ENCODE measurements around the gene SDE2.

Gene SDE2

DNA sequence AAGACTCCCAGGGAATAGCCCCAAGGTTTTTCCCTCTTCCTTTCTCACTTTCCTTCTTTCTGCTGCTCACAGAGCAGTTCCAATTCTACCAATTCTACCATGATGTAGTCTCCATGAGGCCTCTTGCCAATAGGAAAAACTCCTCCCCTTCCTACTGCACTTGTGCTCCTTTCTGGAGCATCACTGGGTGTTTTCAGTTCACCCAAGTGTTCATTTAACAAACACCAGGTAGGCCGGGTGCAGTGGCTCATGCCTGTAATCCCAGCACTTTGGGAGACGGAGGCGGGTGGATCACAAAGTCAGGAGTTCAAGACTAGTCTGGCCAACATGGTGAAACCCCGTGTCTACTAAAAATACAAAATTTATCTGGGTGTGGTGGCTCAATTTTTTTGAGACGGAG is 36.8 kb upstream of the SDE2 start:
- TF ChIP-seq, protein P1, sequence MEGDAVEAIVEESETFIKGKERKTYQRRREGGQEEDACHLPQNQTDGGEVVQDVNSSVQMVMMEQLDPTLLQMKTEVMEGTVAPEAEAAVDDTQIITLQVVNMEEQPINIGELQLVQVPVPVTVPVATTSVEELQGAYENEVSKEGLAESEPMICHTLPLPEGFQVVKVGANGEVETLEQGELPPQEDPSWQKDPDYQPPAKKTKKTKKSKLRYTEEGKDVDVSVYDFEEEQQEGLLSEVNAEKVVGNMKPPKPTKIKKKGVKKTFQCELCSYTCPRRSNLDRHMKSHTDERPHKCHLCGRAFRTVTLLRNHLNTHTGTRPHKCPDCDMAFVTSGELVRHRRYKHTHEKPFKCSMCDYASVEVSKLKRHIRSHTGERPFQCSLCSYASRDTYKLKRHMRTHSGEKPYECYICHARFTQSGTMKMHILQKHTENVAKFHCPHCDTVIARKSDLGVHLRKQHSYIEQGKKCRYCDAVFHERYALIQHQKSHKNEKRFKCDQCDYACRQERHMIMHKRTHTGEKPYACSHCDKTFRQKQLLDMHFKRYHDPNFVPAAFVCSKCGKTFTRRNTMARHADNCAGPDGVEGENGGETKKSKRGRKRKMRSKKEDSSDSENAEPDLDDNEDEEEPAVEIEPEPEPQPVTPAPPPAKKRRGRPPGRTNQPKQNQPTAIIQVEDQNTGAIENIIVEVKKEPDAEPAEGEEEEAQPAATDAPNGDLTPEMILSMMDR (IDR thresholded peaks at IDR 0.05; ENCODE audit: low read depth, low read length): no peak
- no peak overlapping the region for H3K4me3 ChIP-seq (ENCODE audit: low read depth, low read length)

DNA sequence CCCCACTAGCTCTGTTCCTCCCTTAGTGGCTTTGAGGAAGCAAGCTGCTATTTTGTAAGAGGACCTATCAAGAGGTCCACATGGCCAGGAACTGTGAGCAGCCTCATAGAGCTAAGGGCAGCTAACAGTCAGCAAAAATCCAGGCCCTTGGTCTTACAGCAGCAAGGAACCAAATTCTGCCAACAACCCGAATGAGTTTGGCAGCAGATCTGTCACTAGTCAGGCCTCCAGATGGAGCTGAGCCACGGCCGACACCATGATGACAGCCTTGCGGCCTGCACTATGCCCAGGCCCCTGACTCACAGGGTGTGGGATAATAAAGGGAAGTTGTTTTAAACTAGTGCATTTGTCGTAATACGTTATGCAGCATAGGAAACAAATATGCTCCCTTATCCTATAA is 35.3 kb upstream of the SDE2 start:
- TF ChIP-seq, protein P1 (IDR thresholded peaks at IDR 0.05; ENCODE audit: low read depth, low read length): no peak
- H3K4me3 ChIP-seq (ENCODE audit: low read depth, low read length): no peak overlapping the region

DNA sequence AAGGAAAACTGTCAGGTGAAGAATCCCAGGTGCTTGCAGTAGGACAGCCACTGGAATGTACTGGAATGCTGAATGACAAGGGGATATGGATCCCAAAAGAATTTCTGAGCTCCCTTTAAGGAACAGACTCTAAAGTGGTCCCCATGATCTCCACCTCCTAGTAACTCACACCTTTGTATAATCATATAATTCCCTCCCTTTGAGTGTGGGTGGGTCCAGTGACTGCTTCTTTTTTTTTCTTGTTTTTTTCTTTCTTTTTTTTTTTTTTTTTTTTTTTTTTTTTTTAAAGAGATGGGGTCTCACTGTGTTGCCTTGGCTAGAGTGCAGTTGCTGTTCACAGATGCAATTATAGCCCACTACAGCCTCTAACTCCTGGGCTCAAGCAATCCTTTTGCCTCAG is 34.8 kb upstream of the SDE2 start:
- no peak overlapping the region for H3K4me3 ChIP-seq (ENCODE audit: low read depth, low read length)
- TF ChIP-seq, protein P1 (IDR thresholded peaks at IDR 0.05; ENCODE audit: low read depth, low read length): no peak

DNA sequence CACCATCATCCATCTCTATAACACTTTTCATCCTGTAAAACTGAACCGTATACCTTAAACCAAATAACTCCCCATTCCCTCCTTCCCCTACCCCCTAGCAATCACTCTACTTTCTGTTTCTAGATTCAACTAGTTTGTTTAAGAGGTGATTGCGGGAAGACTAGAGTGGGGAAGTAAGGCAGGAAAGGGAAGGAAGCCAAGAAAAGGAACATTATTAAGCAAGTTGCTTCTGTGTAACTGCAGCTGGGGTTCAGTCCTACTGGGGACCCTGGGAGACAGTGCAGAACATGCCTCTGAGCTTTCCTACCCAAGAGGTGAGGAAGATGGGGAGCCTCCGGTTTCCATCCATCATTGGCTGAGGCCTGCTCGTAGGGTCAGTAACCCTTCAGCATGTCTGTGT is 34.4 kb upstream of the SDE2 start:
- TF ChIP-seq, protein P1 (IDR thresholded peaks at IDR 0.05; ENCODE audit: low read depth, low read length): no peak
- no peak overlapping the region for H3K4me3 ChIP-seq (ENCODE audit: low read depth, low read length)

DNA sequence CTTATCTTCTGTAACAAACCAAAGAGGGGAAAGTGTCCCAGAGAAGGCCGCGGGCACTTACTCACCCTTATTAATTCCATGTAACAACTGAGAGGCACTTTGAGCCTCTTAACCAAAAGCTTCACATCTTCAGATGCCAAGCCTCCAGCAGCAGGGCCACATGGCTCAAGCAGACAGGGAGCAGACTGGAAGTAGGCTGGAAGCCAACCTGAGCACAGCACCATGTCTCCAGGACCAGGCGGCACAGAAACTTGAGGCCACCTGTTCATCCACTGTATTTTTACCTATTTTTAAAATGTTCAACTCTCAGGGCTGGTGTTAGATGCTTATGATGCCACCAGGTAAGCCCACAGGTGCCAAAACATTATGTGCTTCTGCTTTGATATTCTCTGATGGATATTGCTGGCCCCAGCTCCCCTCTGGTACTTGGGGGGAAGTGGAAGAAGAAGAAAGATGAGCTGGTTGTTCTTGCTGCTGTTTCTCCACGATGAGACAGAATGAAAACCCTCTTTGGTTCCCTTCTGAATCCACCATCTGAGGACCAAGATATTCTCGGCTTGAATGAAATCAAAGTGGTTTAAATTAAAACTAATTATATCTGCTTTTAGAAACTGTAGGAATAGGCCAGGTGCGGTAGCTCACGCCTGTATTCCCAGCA is 30.6 kb upstream of the SDE2 start:
- TF ChIP-seq, protein P1 (IDR thresholded peaks at IDR 0.05; ENCODE audit: low read depth, low read length): no peak
- no peak overlapping the region for H3K4me3 ChIP-seq (ENCODE audit: low read depth, low read length)

DNA sequence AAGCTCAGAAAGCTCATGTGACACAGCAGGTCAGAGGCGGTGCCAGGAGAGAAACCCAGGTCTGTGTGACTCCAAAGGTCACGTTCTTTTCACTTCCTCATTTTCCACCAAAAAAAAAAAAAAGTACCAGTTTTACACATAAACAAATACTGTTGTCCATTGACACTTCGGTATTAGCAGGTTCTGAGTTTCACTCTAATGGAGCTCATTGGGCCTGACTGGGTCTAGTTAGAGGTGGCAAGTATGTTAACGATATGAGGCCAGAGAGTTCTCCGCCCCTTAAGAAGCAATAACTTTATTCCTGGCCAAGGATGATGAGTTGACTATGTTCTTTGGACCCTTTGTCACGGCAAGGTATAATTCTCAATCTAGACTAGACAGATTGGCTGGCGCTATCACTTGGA is 30.0 kb upstream of the SDE2 start:
- H3K4me3 ChIP-seq (ENCODE audit: low read depth, low read length): no peak overlapping the region
- TF ChIP-seq, protein P1 (IDR thresholded peaks at IDR 0.05; ENCODE audit: low read depth, low read length): no peak

DNA sequence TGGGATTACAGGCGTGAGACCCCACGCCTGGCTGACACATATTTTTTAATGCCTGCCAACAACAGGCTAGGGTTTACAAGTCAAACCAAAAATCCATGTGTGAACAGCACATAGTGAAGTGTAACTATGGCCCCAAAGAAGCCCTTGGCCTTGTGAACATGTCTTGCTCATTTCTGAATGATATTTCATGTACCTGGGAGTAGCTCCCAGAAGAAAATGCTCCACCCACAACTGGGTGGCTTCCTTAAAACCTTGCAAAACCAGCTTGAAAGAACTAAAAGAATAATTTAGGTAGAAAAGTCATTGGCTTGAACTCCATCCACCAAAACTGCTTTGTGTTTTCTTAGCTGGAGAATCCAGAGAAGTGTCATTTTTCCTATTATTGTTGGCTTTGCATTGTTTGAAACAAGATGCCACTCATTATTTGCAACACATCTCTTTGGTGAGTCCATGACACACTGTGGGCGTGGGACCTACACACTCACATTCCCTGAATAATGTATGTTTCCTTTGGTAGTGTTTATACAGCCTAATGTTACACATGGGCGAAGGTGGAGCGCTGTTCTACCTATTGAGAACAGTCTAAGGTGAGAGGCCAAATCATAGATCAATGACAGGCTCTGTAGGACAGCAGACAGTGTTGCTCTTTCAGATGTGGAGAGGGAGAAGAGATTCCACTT is 28.5 kb upstream of the SDE2 start:
- no peak overlapping the region for H3K4me3 ChIP-seq (ENCODE audit: low read depth, low read length)
- TF ChIP-seq, protein P1 (IDR thresholded peaks at IDR 0.05; ENCODE audit: low read depth, low read length): no peak
